Activated CD4-positive, alpha-beta T cell treated with anti-CD3 and anti-CD28 coated beads, Interleukin-2, amount 50 U/mL, for 24 hours (primary cell): ENCODE measurements around the gene RELN.
"Not testable (repeated sequence)": the region's sequence is repeated elsewhere in the genome, so short reads cannot be mapped to it uniquely, and the experiment has no call there.

Experiments used
- DNase-seq, 2 donors: peaks; one replicate each; pipeline ENCODE4 v3.0.0-alpha.2; 2020; ENCODE audit warnings: low read depth in 1 of 2, low spot score in 1 of 2

RELN gene

GRCh38 chr7:103524042-103524907 is 465.2 kb downstream of the RELN start:
- no peak for DNase-seq

DNA sequence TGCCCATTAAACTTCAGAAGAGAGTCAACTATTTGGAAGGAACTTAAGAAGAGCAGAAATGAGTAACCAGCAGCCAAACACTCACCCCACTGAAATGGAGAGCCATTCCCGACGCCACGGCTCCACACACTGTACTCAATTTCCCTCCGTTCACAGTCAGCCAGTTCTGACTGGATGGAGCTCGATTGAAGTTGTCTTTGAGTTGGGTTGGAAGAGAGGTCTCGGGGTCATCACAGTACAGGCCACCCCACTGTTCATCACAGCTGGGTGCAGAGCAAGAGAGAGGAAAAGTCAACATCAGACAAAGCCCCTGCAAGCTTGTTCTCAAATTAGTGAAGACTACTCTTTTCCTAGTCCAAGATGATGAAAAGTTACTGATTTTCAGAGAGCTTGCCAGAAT is 467.5 kb downstream of the RELN start:
- DNase-seq = no peak

DNA sequence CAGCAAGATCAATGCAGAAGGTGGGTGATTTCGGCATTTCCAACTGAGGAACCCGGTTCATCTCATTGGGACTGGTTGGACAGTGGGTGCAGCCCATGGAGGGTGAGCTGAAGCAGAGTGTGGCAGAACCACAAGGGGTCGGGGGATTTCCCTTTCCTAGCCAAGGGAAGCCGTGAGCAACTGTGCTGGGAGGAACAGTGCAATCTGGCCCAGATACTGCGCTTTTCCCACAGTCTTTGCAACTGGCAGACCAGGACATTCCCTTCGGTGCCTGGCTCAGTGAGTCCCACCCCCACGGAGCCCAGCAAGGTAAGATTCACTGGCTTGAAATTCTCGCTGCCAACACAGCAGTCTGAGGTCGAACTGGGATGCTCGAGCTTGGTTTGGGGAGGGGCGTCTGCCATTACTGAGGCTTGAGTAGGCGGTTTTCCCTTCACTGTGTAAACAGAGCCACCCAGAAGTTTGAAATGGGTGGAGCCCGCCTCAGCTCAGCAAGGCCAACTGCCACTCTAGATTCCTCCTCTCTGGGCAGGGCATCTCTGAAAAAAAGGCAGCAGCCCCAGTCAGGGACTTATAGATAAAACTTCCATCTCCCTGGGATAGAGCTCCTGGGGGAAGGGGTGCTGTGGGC is 484.8 kb downstream of the RELN start:
- no peak for DNase-seq

GRCh38 chr7:103501206-103501605 is 488.3 kb downstream of the RELN start:
- DNase-seq = no peak

DNA sequence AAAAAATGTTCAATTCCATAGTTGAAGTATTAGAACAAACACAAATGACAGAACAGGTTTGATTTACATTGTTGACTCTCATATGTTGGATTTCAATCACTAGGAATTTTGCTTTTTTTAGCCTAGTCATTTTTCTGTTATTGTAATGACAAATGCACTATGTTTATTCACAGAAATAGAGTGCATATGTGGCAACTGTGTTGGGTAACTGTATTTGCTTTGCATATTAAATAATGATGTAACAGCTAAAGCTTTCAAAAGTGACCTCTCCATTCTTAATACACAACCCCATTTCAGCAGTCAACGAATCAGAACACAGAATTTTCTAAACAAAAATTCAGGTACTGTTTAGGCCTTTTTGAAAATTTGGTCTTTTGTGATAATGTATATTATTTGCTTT is 489.5 kb downstream of the RELN start:
- DNase-seq = no peak

- DNase-seq = no peak
Observed at GRCh38 chr7:103487419-103487818, 502.0 kb downstream of the RELN start.

DNA sequence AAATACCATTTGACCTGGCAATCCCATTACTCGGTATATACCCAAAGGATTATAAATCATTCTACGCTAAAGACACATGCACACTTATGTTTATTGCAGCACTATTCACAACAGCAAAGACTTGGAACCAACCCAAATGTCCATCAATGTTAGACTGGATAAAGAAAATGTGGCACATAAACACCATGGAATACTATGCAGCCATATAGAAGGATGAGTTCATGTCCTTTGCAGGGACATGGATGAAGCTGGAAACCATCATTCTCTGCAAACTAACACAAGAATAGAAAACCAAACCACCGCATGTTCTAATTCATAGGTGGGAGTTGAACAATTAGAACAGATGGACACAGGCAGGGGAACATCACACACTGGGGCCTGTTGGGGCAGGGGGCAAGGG is 502.6 kb downstream of the RELN start:
- DNase-seq = not testable (repeated sequence)

DNA sequence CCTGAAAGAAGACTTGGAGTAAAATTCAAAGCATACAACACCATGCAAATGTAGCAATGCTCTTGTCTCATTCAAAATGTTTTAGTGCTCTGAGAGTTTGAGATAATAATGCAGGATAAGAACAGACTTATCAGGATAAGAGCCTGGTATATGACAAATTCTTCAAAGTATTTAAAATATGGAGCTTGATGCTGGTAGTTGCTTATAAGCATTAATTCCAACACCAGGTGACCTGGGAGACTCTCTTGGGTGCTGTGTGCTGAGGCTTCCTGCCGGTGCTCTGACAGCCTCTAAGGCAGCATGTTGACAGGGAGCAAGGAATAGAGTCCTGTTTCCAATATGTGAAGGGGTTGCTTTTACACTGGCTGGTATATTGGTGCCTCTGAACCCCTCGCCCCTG is 508.7 kb downstream of the RELN start:
- no peak for DNase-seq

- DNase-seq = no peak
Observed at GRCh38 chr7:103474956-103475355, 514.5 kb downstream of the RELN start.

- DNase-seq = no peak
Observed at GRCh38 chr7:103469095-103469948, 520.1 kb downstream of the RELN start.

DNA sequence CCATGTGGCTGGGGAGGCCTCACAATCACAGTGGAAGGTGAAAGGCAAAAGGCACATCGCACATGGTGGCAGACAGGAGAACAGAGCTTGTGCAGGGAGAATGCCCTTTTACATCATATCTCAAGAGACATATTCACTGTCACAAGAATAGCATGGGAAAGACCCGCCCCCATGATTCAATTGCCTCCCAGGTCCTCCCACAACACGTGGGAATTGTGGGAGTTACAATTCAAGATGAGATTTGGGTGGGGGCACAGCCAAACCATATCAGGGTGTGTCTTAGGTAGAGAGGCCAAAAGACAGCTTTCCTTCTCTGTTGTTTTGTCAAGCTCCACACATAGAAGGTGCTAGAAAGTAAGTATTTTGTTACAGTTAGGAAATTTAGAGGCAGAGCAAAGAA is 522.6 kb downstream of the RELN start:
- DNase-seq = no peak

DNA sequence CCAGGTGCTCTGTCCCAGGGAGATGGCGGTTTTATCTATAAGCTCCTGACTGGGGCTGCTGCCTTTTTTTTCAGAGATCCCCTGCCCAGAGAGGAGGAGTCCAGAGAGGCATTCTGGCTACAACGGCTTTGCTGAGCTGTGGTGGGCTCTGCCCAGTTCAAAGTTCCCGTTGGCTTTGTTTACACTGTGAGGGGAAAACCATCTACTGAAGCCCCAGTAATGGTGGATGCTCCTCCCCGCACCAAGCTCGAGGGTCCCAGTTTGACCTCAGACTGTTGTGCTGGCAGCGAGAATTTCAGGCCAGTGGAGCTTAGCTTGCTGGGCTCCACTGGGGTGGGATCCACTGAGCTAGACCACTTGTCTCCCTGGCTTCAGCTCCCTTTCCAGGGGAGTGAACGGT is 527.1 kb downstream of the RELN start:
- DNase-seq = no peak

DNA sequence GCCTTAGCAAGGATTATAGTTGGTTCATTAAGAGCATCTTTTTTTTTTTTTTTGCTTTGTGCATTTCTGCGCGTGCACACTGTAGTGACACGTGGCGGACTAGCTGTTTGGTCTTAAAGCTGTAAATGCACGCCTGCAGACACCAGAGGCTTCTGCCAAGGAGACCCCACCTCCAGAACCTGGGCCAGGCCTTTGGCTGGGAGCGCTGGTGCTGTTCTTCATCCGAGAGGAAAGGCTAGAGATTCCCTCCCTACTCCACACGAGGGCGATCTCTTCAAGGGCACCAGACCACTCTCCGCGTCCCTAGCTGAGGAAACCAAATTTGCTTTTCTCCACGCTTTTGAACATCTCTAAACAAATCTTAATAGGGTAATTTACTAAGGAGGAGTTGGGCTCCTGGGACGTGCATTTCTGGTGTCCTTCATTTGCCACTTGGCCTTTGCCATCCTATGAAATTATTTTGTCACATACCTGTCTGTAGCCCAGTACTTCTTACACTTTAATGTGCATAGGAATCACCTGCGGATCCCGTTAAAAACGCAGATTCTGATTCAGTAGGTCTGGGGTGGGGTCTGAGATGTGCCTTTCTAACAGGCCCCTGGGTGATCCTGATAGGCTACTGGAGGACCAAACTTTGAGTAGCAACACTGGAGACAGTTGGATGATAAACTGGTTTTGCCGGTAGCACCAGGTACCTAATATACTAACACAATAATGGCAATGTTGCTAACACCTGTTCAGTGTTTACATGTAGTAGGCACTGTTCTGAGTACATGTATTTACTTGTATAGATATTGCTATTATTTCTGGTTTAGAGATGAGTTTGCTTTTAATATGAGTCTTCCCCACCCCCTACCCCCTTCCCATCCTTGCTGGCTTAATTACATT is 542.1 kb downstream of the RELN start:
- DNase-seq = no peak

DNA sequence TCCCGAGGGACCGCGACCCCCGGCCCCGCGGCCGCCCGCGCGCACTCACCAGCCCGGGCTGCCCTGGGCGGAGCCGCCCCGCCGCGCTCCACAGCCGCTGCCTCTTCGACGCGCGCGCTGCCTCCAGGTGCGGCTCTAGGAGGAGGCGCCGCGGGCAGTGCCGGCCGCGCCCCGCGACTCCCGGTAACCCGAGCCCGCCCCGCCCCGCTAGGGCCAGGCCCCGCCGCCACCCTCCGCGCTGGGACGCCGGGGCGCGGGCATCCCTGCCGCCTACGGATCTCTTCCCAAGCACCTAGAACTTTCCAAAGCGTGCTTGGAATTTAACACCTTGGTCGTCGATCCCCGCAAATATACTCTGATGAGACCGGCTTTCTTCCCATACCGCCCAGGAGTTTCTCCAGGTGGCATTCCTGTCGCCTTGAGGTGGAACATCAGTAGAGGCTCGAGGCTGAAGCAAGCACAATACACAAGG is 543.4 kb downstream of the RELN start, which contains the start of gene SLC26A5:
TSS of gene SLC26A5 (minus strand) at position 159 of the 472 bp plus-strand sequence. CDS start 24,693 bp downstream, outside the sequence.
- DNase-seq = no peak

DNA sequence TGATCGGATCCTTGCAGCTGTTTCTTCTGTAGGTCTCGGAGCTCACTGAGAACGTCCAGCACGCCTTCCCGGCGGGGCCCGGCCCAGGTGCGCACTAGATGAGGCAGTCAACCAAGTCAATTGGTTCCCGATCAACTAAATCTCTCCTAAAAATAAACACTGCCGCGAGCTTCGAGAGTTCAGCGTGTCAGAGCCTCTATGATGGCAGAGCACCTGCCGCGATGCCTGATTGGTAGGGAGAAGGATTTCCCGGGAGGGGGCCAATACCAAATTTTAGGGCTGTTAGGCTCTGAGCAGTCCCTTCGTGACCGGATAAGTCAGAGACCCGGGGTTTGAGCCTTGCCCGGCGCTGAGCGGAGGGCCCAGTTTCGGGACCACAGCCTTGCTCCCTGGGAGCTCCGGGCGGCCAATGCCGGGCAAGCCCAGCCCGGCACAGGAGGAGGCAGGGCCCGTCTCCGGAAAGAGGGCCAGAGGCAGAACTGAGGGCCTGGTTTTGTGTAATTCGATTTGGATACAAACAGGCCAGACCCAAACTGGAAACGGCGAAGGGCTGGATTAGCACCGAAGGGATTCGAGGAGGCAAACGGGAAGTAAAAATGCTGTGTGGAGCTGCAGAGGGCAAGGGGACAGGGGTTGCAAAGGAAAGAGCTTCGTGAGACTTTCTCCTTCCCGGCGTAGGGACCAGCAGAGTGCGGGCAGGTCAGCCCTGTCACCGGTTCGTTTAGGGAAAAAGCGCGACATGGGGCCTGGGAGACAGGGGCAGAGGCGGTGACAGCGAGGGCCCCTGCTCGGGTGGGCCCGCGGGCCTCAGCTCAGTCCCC is 544.0 kb downstream of the RELN start:
- no peak for DNase-seq

- no peak for DNase-seq
Observed at GRCh38 chr7:103439661-103440060, 549.8 kb downstream of the RELN start.

GRCh38 chr7:103437623-103438022 is 551.8 kb downstream of the RELN start:
- DNase-seq = no peak

DNA sequence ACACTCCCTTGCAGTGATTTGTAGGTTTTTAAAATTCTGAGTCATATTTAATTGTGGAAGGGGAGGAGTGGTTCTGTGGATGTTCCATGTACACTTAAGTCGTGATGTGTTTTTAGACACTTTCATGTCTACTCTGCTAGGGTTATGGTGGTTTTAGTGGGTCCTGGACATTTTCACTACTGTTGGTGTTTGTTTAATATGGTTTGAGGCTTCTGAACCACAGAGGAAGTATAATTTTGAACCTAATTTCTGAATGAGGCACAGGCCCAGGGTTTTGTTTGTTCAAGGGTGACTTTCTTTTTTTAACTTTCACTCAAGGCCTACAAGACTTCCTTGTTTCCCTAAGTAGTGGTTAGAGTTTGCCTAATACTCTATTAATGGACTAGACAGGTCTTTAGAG is 556.7 kb downstream of the RELN start:
- DNase-seq = no peak

- no peak for DNase-seq
Observed at GRCh38 chr7:103425177-103425576, 564.3 kb downstream of the RELN start.
